GM18909 (cell line): ENCODE results near the gene ALPK3.

Experiments used
- ATAC-seq: cut with Tn5 transposase; IDR thresholded peaks from one replicate; pipeline ENCODE4 v1.9.1; 2021; ENCODE audit warnings: mild to moderate bottlenecking; ENCODE audit not compliant: unreplicated experiment, poor library complexity

Gene ALPK3, protein sequence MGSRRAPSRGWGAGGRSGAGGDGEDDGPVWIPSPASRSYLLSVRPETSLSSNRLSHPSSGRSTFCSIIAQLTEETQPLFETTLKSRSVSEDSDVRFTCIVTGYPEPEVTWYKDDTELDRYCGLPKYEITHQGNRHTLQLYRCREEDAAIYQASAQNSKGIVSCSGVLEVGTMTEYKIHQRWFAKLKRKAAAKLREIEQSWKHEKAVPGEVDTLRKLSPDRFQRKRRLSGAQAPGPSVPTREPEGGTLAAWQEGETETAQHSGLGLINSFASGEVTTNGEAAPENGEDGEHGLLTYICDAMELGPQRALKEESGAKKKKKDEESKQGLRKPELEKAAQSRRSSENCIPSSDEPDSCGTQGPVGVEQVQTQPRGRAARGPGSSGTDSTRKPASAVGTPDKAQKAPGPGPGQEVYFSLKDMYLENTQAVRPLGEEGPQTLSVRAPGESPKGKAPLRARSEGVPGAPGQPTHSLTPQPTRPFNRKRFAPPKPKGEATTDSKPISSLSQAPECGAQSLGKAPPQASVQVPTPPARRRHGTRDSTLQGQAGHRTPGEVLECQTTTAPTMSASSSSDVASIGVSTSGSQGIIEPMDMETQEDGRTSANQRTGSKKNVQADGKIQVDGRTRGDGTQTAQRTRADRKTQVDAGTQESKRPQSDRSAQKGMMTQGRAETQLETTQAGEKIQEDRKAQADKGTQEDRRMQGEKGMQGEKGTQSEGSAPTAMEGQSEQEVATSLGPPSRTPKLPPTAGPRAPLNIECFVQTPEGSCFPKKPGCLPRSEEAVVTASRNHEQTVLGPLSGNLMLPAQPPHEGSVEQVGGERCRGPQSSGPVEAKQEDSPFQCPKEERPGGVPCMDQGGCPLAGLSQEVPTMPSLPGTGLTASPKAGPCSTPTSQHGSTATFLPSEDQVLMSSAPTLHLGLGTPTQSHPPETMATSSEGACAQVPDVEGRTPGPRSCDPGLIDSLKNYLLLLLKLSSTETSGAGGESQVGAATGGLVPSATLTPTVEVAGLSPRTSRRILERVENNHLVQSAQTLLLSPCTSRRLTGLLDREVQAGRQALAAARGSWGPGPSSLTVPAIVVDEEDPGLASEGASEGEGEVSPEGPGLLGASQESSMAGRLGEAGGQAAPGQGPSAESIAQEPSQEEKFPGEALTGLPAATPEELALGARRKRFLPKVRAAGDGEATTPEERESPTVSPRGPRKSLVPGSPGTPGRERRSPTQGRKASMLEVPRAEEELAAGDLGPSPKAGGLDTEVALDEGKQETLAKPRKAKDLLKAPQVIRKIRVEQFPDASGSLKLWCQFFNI (N-terminal part only)

GRCh38 chr15:84816694-84817465, at the start of gene ALPK3:
TSS of gene ALPK3 (plus strand) at chr15:84817356. CDS start at chr15:84817453, 97 bp downstream.
- no peak for ATAC-seq

- no peak for ATAC-seq
Measured at GRCh38 chr15:84772031-84772430, 45.1 kb upstream of the ALPK3 start.

- no peak for ATAC-seq
Measured at GRCh38 chr15:84772467-84772866, 44.7 kb upstream of the ALPK3 start.

GRCh38 chr15:84773716-84774115, 43.4 kb upstream of the ALPK3 start:
- no peak for ATAC-seq

GRCh38 chr15:84775867-84776449, 41.2 kb upstream of the ALPK3 start:
- ATAC-seq, result no peak

GRCh38 chr15:84778194-84778593, 39.0 kb upstream of the ALPK3 start:
- no peak for ATAC-seq

DNA sequence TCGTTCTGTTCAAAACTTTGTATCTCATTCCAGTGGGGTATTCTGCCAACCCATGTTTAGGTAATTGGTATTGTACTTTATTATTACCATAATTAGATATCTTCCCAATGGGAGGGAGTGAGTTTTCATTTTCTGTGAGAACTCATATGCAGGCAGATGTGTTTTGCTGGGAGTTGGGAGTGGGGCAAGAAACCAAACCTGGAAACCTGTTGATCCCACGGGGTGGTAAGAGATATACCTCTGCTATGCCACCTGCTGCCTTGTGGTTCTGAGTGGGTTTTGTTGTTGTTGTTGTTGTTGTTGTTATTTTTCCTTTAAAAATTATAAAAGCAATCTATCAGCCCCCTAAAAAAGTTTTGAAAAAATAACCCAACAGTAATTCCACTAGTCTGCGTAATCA, 36.7 kb upstream of the ALPK3 start:
- no peak for ATAC-seq

GRCh38 chr15:84781495-84781894, 35.7 kb upstream of the ALPK3 start:
- no peak for ATAC-seq

DNA sequence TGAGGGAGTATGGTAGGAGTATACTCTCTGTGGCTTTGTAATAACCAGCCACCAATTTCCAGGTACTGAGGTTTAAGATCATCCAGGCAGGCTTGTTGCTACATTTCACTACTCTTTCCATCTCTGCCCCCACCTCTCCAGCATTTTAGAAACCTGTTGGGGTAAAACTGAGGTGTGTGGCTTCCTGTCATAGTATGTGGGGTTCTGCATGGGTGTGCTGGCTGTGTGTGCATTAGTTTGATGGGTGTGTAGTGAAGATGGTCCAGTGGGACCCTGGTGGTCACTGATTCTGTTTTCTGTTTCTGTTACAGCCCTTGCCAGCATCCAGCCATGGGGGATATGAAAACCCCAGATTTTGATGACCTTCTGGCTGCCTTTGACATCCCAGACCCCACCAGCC, 34.8 kb upstream of the ALPK3 start:
- ATAC-seq, result no peak

DNA sequence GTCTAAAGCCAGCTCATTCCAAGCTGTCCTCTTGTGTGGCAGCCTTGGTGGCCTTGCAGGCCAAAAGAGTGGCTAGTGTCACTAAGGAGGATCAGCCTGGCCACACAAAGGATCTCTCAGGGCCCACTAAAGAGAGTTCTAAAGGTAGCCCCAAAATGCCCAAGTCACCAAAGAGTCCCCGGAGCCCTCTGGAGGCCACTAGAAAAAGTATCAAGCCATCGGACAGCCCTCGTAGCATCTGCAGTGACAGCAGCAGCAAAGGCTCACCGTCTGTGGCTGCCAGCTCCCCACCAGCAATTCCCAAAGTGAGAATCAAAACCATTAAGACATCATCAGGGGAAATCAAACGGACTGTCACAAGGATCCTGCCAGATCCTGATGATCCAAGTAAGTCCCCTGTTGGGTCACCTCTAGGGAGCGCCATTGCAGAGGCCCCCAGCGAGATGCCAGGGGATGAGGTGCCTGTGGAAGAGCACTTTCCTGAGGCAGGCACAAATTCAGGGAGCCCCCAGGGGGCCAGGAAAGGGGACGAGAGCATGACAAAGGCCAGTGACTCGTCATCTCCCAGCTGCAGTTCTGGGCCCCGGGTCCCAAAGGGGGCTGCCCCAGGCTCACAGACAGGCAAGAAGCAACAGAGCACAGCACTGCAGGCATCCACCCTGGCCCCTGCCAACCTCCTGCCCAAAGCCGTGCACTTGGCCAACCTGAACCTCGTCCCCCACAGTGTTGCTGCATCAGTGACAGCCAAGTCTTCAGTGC, 33.5 kb upstream of the ALPK3 start:
- no peak for ATAC-seq

- ATAC-seq, result no peak
Measured at GRCh38 chr15:84784262-84784661, 32.9 kb upstream of the ALPK3 start.

GRCh38 chr15:84785053-84785452, 32.1 kb upstream of the ALPK3 start:
- ATAC-seq, result no peak

GRCh38 chr15:84788500-84788899, 28.7 kb upstream of the ALPK3 start:
- ATAC-seq, result no peak

DNA sequence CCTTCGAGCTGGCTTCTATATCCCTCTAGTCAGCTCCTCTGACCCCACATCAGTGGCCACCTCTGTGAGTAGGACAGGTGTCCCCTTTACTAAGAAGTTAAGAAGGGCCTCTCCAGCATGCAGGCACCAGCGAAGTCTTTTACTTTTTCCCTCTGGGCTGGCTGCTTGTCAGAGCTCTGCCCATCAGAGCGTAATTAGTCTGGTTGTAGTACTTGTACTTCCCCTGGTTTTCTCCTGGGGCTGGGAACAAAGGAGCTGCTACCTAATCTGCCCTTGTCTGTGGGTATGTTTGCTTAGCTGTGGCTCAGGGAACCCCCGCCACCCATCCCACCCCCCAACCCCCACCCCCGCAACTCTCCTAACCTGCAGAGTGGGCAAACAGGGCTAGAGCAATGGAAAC, 27.4 kb upstream of the ALPK3 start:
- ATAC-seq, result no peak

GRCh38 chr15:84790676-84791075, 26.5 kb upstream of the ALPK3 start:
- ATAC-seq, result no peak

DNA sequence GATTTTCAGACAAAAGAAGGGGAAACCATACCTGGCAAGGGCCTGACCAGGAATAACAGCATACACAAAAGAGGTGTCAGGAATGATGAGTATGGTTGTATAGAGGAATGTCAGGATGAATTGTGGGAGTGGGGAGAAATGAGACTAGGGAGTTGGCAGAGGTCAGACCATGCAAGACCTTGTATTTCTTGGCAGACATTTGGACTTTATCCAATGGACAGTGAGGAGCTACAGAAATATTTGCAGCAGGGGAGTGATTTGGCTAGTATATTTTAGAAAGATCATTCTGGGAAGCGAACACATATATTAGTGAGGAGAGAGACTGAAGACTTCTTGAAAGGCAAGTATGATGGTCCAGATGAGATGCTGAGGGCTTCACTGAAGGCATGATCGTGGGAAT, 25.4 kb upstream of the ALPK3 start:
- ATAC-seq, result no peak

GRCh38 chr15:84793431-84794161, 23.6 kb upstream of the ALPK3 start:
- ATAC-seq, result no peak

DNA sequence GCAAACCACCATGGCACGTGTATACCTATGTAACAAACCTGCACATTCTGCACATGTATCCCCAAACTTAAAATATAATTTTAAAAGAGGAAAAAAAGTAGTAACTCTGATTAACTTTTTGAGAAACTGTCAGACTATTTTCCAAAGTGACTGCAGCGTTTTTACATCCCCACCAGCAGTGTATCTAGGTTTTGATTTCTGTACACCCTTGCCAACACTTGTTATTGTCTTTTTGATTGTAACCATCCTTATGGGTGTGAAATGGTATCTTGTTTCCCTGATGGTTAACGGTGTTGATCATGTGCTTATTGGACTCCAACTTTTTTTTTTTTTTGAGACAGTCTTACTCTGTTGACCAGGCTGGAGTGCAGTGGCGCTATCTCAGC, 23.0 kb upstream of the ALPK3 start:
- ATAC-seq, result no peak
